ENCODE measurements around the gene ZNF573. TPM values are rescaled to one million over a fixed set of nuclear protein-coding genes. Genes with fewer than 3 reads are reported as not detected.
A peak's percentile ranks its signal among the peaks of the same experiment; 100 is the strongest.

The ZNF573 gene
- total and polyA plus RNA-seq, 9 of the 15 experiments (the other 6 are each of a cell fraction or from before 2014, with no cell fraction given), result 1.5 to 7.9 (median 4.3) TPM

- TF ChIP-seq ZNF395 (CRISPR knock-in tag; IDR thresholded peaks at IDR 0.05) (peak; percentile 50; the same call in 1 of the 2 replicates), CTBP1 (IDR thresholded peaks at IDR 0.05; ENCODE audit: borderline replicate concordance) (peak; percentile 49; the same call in 1 of the 2 replicates), EP400 (IDR thresholded peaks at IDR 0.05) (peak; percentile 17; the same call in 1 of the 2 replicates), POLR2H (tag; IDR thresholded peaks at IDR 0.05; ENCODE audit: low read depth) (peak; percentile 49; the same call in 1 of the 2 replicates), ATF7 (IDR thresholded peaks at IDR 0.05) (0 out of 2 replicates have a peak, but pooled peaks have one; percentile 35), ZNF347 (CRISPR knock-in tag; IDR thresholded peaks at IDR 0.05; ENCODE audit: low read depth) (no peak), HNRNPLL (IDR thresholded peaks at IDR 0.05; ENCODE audit: low read depth, low read length, poor library complexity, severe bottlenecking) (peak; percentile 74), HCFC1 (IDR thresholded peaks at IDR 0.05; ENCODE audit: low read depth, low read length) (peak; percentile 68), CXXC5 (CRISPR knock-in tag; IDR thresholded peaks at IDR 0.05) (peak; percentile 90), SUPT5H (IDR thresholded peaks at IDR 0.05) (0 out of 2 replicates have a peak, but pooled peaks have one; percentile 36), POLR2B (IDR thresholded peaks at IDR 0.05; ENCODE audit: low read depth, partially characterized antibody) (no peak), MGA (IDR thresholded peaks at IDR 0.05) (peak; percentile 78), NELFE (IDR thresholded peaks at IDR 0.05; ENCODE audit: insufficient read depth, insufficient read length) (no peak), ELF2 (CRISPR knock-in tag; IDR thresholded peaks at IDR 0.05) (peak; percentile 15; the same call in 1 of the 2 replicates)
These were observed 87.4 kb downstream of the ZNF573 start (continued) for GRCh38 chr19:37691881-37692504.

Data from K562 (cell line).